HFFc6 (cell line): ENCODE results near the gene SS18L1. TPM values are rescaled to one million over a fixed set of nuclear protein-coding genes. Genes with fewer than 3 reads are reported as not detected.

Source experiments
- DNase-seq: peaks from one replicate; pipeline ENCODE4 v3.0.0-alpha.2; 2018
- H3K27ac Mint-ChIP-seq: 2 replicates; pipeline ENCODE4 v1.8.0; 2020; ENCODE audit warnings: mild to moderate bottlenecking, mixed read lengths
- H3K27me3 Mint-ChIP-seq: 2 replicates; pipeline ENCODE4 v1.8.0; 2021; ENCODE audit warnings: mild to moderate bottlenecking, moderate library complexity, mixed read lengths; ENCODE audit not compliant: insufficient read depth
- H3K36me3 Mint-ChIP-seq: 2 replicates; pipeline ENCODE4 v1.8.0; 2021; ENCODE audit warnings: low read depth, mixed read lengths
- H3K4me1 Mint-ChIP-seq: 2 replicates; pipeline ENCODE4 v1.8.0; 2020; ENCODE audit warnings: low read depth, mixed read lengths
- H3K4me3 Mint-ChIP-seq: 2 replicates; pipeline ENCODE4 v1.8.0; 2020; ENCODE audit warnings: mild to moderate bottlenecking, moderate library complexity, mixed read lengths
- H3K9me3 Mint-ChIP-seq: 2 replicates; pipeline ENCODE4 v1.8.0; 2020; ENCODE audit warnings: mild to moderate bottlenecking, mixed read lengths
- total RNA-seq, 6 experiments: library from RNA; stranded (reverse); fragmentation: NEBNext Ultra II Directional; extraction: Animal tissue kit (Norgen Biotek cat#: 25700); gene quantifications; 2 replicates in 1 of 6; 3 replicates in 5 of 6; pipeline ENCODE4 v1.2.3, GENCODE V29; 2021
- TF ChIP-seq, protein P1 (sequence below): fragments of 200-600 bp; sonication (generic); IDR thresholded peaks from 2 replicates; pipeline ENCODE4 v1.5.0; 2021; ENCODE audit warnings: antibody characterized with exemption, mild to moderate bottlenecking

The SS18L1 gene
- total RNA-seq, 6 experiments from 2014 or later, result 5.5 to 7.9 (median 5.9) TPM

DNA sequence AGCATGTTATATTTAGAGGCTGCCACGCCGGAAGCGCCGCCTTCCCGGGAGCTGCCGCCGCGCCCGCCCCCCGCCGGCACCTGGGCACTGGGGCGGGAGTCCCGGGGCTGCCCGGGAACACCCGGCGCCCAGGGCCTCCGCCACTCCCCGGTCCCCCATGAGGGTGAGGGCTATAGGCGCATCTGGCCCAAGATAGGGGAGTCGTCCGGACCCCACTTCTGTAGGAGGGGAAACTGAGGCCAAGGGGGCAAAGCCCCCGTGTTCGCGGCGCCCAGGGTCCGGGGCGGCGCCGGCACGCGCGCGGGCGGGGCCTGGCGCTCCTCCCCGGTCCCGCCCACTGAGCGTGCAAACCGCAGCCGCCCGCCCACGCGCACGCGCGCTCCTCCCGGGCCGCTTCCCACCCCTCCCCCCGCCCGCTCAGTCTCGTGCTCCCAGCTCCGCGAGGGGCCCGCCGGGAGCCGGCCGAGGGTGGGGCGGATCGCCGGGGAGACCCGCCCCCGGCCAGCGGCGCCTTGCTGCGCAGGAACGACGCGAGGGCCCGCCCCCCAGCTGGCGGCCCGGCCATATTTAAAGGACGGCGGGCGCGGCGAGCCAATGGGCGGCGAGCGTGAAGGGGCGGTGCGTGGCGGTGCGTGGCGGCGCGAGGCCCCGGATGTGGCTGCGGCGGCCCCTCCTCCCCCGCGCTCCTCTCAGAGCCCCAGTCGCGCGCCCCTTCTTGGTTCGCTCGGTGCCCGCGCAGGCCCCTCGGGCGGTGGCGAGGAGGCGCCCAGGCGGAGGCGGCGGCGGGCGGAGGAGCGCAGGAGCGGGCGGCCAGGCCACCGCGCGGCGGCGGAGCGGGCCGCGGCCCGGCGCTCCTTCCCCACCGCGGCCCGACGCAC, 21.6 kb upstream of the SS18L1 start, which contains the start of gene LSM14B:
TSS of gene LSM14B (plus strand) at position 700 of the 878 bp plus-strand sequence. CDS start 192 bp downstream, outside the sequence.
- peaks cover 20% of the 10 kb centered on the region for H3K27me3 Mint-ChIP-seq
- peak within 1 kb of the TSS; percentile 87 for H3K27ac Mint-ChIP-seq
- DNase-seq, result peak; percentile 90
- TF ChIP-seq, protein P1, sequence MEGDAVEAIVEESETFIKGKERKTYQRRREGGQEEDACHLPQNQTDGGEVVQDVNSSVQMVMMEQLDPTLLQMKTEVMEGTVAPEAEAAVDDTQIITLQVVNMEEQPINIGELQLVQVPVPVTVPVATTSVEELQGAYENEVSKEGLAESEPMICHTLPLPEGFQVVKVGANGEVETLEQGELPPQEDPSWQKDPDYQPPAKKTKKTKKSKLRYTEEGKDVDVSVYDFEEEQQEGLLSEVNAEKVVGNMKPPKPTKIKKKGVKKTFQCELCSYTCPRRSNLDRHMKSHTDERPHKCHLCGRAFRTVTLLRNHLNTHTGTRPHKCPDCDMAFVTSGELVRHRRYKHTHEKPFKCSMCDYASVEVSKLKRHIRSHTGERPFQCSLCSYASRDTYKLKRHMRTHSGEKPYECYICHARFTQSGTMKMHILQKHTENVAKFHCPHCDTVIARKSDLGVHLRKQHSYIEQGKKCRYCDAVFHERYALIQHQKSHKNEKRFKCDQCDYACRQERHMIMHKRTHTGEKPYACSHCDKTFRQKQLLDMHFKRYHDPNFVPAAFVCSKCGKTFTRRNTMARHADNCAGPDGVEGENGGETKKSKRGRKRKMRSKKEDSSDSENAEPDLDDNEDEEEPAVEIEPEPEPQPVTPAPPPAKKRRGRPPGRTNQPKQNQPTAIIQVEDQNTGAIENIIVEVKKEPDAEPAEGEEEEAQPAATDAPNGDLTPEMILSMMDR, result 0 out of 2 replicates have a peak, but pooled peaks have one; percentile 10
- peaks cover 5% of the 10 kb centered on the region for H3K36me3 Mint-ChIP-seq
- H3K9me3 Mint-ChIP-seq, result no peaks in the 10 kb centered on the region
- peaks cover 20% of the 10 kb centered on the region for H3K4me1 Mint-ChIP-seq
- peak within 1 kb of the TSS; percentile 89 for H3K4me3 Mint-ChIP-seq

DNA sequence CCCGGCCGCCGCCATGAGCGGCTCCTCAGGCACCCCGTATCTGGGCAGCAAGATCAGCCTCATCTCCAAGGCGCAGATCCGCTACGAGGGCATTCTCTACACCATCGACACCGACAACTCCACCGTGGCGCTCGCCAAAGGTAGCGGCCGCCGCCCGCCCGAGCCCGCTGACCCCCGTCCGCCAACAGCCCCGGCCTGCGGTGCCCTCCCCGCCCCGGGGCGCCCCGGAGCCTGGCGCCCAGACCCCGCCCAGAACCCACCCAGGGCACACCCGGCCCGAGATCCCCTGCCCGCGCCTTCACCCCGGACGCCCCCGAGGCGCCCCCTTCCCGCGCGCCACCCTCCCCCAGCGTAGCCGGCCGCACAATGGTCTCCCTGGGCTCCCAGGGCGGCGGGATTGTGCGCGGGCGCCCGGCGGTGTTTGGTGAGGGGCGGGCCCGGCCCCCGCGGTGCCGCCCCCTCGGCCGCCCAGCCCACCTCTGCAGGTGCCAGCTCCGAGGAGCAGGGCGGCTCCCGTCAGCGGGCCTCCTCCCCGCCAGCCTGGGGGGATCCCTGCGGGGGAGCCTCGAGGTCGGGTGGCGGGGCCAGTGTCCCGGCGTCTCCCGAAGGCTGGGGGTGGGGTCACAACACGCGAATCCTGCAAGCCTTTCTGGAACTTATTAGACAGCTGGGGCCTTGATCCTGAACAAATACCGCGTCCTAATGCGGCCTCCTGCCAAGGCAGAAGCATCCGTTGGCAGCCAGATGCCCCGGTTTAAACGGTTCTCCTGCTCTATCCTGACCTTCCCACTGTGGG, 20.7 kb upstream of the SS18L1 start:
- H3K4me3 Mint-ChIP-seq, result peak overlapping the region; percentile 89
- TF ChIP-seq, protein P1, result no peak
- peak overlapping the region; percentile 71 for H3K27ac Mint-ChIP-seq
- H3K4me1 Mint-ChIP-seq, result peaks cover 20% of the 10 kb centered on the region
- H3K36me3 Mint-ChIP-seq, result peaks cover 12% of the 10 kb centered on the region
- H3K9me3 Mint-ChIP-seq, result no peaks in the 10 kb centered on the region
- H3K27me3 Mint-ChIP-seq, result peaks cover 13% of the 10 kb centered on the region
- DNase-seq, result no peak

DNA sequence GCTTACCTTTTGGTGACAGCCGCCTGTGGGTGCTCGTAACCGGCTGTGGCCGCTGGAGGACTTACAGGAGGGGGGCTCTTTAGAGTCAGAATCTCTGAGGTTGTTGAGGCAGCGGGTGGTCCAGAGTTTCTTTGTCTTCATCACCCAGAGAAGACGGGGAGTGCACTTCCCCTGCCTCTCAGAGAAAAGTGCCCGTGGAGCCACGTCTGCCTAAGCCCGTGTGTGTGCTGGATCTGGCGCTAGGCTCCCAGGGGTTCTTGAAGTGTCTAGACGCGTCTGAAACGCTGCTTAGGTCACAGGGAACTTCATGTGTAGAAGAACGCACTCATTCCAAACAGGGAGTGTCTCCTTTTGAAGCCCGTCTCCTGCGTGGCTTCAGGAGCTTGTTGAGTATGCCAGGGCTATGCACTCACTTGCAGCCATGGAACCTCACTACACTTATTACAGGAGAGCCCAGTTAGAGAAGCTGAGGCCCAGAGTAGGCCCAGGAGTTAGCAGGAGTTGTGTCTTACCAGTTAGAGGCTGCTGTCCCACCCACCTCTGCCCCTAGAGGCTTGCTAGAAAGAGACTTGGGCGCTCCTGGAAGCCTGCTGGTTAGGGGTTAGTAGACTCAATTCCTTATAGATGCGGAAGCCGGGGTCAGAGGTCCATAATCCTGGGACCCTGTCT, 20.0 kb upstream of the SS18L1 start:
- Mint-ChIP-seq H3K27ac (peak overlapping the region; percentile 71), H3K27me3 (peaks cover 8% of the 10 kb centered on the region), H3K4me3 (peak overlapping the region; percentile 89), H3K36me3 (peaks cover 19% of the 10 kb centered on the region), H3K9me3 (no peaks in the 10 kb centered on the region), H3K4me1 (peaks cover 20% of the 10 kb centered on the region)
- peak; percentile 32 for DNase-seq
- TF ChIP-seq, protein P1, result peak; percentile 18; the same call in 1 of the 2 replicates

DNA sequence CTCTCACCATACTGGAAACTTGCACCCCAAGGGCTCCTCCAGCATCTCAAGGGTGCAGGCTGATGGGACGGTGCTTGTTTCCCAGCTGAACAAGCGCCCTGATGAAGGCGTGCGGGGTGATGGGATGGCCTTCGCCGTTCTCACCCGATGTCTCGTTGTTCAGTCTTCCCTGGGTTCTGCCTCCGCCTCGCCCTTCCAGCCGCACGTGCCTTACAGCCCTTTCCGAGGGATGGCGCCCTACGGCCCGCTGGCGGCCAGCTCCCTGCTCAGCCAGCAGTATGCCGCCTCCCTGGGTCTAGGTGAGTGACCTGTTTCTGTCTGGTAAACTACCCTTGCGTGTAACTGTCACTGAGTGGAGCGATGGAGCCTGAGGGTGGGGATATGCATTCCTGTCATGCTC, 17.4 kb upstream of the SS18L1 start:
- Mint-ChIP-seq H3K9me3 (no peaks in the 10 kb centered on the region), H3K36me3 (peaks cover 33% of the 10 kb centered on the region), H3K4me1 (peaks cover 18% of the 10 kb centered on the region), H3K4me3 (no peak overlapping the region), H3K27ac (no peak overlapping the region), H3K27me3 (peaks cover 5% of the 10 kb centered on the region)
- TF ChIP-seq, protein P1, result no peak
- DNase-seq, result no peak

DNA sequence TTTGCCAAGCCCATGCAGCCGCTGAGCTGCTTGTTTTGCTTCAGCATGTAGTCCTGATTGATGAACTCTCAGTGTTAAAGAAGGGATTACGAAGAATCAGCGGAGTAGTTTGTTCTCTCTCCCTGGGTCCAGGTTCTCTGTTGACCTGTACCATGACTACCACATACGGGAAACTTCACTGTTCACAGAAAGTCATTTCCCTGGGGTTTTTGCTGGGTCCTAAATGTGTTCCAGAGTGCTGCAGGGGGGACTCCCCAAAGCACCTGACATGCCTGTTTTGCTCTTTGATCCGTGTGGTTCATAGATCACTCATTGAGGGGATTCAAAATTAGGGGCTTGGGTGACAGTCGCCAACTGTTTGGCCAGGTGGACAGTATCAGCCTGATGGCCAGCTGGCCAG, 15.8 kb upstream of the SS18L1 start:
- H3K36me3 Mint-ChIP-seq, result peaks cover 45% of the 10 kb centered on the region
- peaks cover 15% of the 10 kb centered on the region for H3K4me1 Mint-ChIP-seq
- DNase-seq, result no peak
- H3K27me3 Mint-ChIP-seq, result peaks cover 5% of the 10 kb centered on the region
- H3K9me3 Mint-ChIP-seq, result no peaks in the 10 kb centered on the region
- no peak overlapping the region for H3K27ac Mint-ChIP-seq
- TF ChIP-seq, protein P1, result no peak
- no peak overlapping the region for H3K4me3 Mint-ChIP-seq
